Vagina (tissue), 2 donors: ENCODE measurements around the gene MAML2. TPM values are rescaled to one million over a fixed set of nuclear protein-coding genes. Genes with fewer than 3 reads are reported as not detected.

Experiments
- DNase-seq, 2 donors: peaks; one replicate each; pipeline ENCODE4 v3.0.0-alpha.2; 2017; ENCODE audit errors: extremely low spot score in 2 of 2
- H3K27ac ChIP-seq: fragments of 200-600 bp; sonication (generic); one replicate; pipeline ENCODE4 v1.5.1; 2019
- H3K27me3 ChIP-seq: fragments of 200-600 bp; sonication (generic); one replicate; pipeline ENCODE4 v1.5.1; 2019
- H3K36me3 ChIP-seq, 2 donors: fragments of 200-600 bp; sonication (generic); one replicate each; pipeline ENCODE4 v1.5.1; 2017 to 2019
- H3K4me1 ChIP-seq: fragments of 200-600 bp; sonication (generic); one replicate; pipeline ENCODE4 v1.5.1; 2019
- H3K4me3 ChIP-seq, 2 donors: fragments of 200-600 bp; sonication (generic); 1 replicate in 1 of 2; 2 replicates in 1 of 2; pipeline ENCODE4 v1.5.1; 2016 to 2019
- H3K9me3 ChIP-seq: fragments of 200-600 bp; sonication (generic); one replicate; pipeline ENCODE4 v1.5.1; 2019
- POLR2A ChIP-seq, 2 donors: fragments of 450-650 bp; IDR thresholded peaks; one replicate each; pipeline ENCODE4 v1.6.1; 2017; ENCODE audit warnings: antibody characterized with exemption in 2 of 2, mild to moderate bottlenecking in 2 of 2, moderate library complexity in 2 of 2
- POLR2AphosphoS5 ChIP-seq, 2 donors: sonication (generic); formaldehyde crosslinking; IDR thresholded peaks; one replicate each; pipeline ENCODE4 v1.9.0; 2017; ENCODE audit warnings: antibody characterized with exemption in 2 of 2, mild to moderate bottlenecking in 2 of 2, low read depth in 1 of 2; ENCODE audit not compliant: insufficient read depth in 1 of 2
- intact Hi-C: fragments of 100-400 bp; cut with DNase I; formaldehyde crosslinking; loops from one replicate; pipeline ENCODE4 v1.15.1; 2023
- total RNA-seq: library from RNA; depleted of rRNA; stranded (reverse); fragments of >200 nt; gene quantifications from one replicate; pipeline ENCODE4 v1.2.3, GENCODE V29; 2016
- TF ChIP-seq, protein P1 (sequence below), 3 experiments: fragments of 450-650 bp in 2 of 3; fragments of 200-600 bp in 1 of 3; sonication (generic) in 1 of 3; IDR thresholded peaks; one replicate each; pipeline ENCODE4 v1.5.1; 2017 to 2019; ENCODE audit warnings: antibody characterized with exemption in 3 of 3, mild to moderate bottlenecking in 2 of 3, moderate library complexity in 2 of 3

MAML2 gene
- total RNA-seq, 1 donor from 2014 or later: 36.3 TPM

DNA sequence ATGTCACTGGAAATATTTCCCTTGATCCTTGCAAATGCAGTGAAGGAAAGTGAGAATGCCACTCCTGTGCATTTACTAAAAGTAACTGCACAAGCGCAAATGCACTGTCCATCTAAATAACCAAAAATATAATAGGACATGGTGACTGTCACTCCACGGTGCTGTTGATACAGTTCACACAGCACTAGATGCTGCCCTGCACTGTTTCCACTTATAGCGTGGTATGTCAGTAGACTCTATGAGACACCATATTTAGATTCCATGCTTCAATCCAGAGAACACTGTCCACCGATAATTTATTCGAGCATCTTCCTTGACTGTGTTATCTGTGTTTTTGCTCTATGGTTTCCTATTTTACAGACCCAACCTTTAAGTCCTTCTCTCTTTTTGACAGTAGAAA is 125.8 kb downstream of the MAML2 start:
- no peaks in the 10 kb centered on the region for H3K9me3 ChIP-seq
- H3K4me1 ChIP-seq: peaks cover 78% of the 10 kb centered on the region
- no peak overlapping the region for H3K4me3 ChIP-seq
- H3K36me3 ChIP-seq: no peaks in the 10 kb centered on the region
- intact Hi-C loops: no loop called here
- H3K27me3 ChIP-seq: no peaks in the 10 kb centered on the region
- peak overlapping the region; percentile 91 for H3K27ac ChIP-seq
- TF ChIP-seq POLR2A (IDR thresholded peaks at IDR 0.05): no peak
- no peak for TF ChIP-seq POLR2AphosphoS5 (IDR thresholded peaks at IDR 0.05; ENCODE audit: insufficient read depth in 1 of 2, low read depth in 1 of 2)
- no peak for DNase-seq

DNA sequence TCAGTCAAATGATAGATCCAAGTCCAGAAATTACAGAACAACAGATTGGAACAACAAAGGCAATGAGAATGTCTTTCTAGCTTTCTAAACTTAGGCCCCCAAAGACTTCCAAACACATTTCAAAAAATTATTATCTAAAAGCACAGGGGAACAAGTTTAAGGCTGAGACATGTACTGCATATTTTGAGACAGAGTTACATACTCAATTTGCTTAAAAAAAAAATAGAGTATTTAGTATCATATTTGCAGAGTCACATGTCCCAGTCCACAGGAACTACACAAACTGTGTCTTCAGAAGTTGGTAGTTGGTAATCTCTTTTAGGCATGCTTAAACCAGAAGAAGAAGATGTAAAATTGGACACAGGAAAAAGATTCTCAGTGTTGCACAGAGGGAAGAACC is 127.2 kb downstream of the MAML2 start:
- Histone ChIP-seq H3K4me3 (no peak overlapping the region), H3K4me1 (peaks cover 75% of the 10 kb centered on the region), H3K36me3 (no peaks in the 10 kb centered on the region), H3K27ac (peak overlapping the region; percentile 91), H3K9me3 (no peaks in the 10 kb centered on the region), H3K27me3 (no peaks in the 10 kb centered on the region)
- DNase-seq: no peak
- intact Hi-C loops: no loop called here
- TF ChIP-seq POLR2AphosphoS5 (IDR thresholded peaks at IDR 0.05; ENCODE audit: insufficient read depth in 1 of 2, low read depth in 1 of 2) (no peak), POLR2A (IDR thresholded peaks at IDR 0.05) (no peak)
- TF ChIP-seq, protein P1, sequence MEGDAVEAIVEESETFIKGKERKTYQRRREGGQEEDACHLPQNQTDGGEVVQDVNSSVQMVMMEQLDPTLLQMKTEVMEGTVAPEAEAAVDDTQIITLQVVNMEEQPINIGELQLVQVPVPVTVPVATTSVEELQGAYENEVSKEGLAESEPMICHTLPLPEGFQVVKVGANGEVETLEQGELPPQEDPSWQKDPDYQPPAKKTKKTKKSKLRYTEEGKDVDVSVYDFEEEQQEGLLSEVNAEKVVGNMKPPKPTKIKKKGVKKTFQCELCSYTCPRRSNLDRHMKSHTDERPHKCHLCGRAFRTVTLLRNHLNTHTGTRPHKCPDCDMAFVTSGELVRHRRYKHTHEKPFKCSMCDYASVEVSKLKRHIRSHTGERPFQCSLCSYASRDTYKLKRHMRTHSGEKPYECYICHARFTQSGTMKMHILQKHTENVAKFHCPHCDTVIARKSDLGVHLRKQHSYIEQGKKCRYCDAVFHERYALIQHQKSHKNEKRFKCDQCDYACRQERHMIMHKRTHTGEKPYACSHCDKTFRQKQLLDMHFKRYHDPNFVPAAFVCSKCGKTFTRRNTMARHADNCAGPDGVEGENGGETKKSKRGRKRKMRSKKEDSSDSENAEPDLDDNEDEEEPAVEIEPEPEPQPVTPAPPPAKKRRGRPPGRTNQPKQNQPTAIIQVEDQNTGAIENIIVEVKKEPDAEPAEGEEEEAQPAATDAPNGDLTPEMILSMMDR (IDR thresholded peaks at IDR 0.05): no peak

DNA sequence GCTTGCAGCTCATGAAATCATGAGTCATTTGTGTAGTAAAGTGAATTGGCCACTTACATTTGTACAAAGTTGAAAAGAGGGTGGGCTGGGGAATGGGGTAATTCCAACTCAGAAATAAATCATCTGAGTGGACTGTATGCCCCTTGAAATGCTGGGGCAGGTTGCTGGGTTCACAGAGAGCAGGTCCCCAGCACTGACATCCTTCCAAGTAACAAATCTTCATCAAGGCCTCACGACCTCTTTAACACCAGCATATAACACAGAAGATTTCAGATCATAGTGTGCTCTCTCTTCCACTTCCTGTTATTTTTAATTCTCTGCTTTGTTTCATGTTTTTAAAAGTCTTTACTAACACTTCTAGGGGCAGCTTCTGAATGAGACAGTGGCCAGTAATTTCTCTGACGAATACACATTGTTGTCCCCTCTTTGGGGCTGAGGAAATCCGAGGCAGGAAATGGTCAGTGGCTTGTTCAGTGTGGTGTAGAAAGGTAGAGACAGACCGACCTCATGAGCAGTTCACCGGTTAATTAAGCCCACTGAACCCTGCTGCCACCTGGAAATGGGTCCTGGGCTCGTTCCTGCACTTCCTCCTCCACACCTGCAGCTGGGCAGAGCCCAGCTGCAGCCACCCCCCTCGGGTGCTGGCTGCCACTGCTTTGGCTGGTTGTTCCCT is 127.7 kb downstream of the MAML2 start:
- peak overlapping the region; percentile 91 for H3K27ac ChIP-seq
- TF ChIP-seq POLR2AphosphoS5 (IDR thresholded peaks at IDR 0.05; ENCODE audit: insufficient read depth in 1 of 2, low read depth in 1 of 2): no peak
- TF ChIP-seq, protein P1 (IDR thresholded peaks at IDR 0.05): no peak
- peaks cover 69% of the 10 kb centered on the region for H3K4me1 ChIP-seq
- H3K4me3 ChIP-seq: no peak overlapping the region
- intact Hi-C loops: no loop called here
- no peak for DNase-seq
- H3K27me3 ChIP-seq: no peaks in the 10 kb centered on the region
- H3K9me3 ChIP-seq: no peaks in the 10 kb centered on the region
- H3K36me3 ChIP-seq: no peaks in the 10 kb centered on the region

DNA sequence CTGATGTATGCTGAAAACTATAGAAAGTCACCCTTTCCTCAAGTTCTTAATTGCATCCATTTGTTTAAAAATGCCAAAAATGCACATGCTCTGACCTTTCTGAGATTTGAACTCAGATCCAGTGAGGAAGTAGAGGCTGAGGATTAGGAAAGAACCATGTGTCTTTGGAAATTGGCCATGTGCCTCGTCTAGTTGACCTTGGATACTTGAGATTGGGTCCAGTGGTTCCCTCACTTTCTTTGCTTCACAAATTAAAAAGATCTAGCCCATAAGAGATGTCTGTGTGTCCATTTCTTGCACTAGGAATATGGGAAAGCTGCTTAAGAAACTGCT is 128.3 kb downstream of the MAML2 start:
- TF ChIP-seq, protein P1 (IDR thresholded peaks at IDR 0.05): no peak
- TF ChIP-seq POLR2AphosphoS5 (IDR thresholded peaks at IDR 0.05; ENCODE audit: insufficient read depth in 1 of 2, low read depth in 1 of 2) (no peak), POLR2A (IDR thresholded peaks at IDR 0.05) (no peak)
- Histone ChIP-seq H3K27ac (peak overlapping the region; percentile 91), H3K9me3 (no peaks in the 10 kb centered on the region), H3K36me3 (no peaks in the 10 kb centered on the region), H3K27me3 (no peaks in the 10 kb centered on the region), H3K4me1 (peaks cover 64% of the 10 kb centered on the region), H3K4me3 (no peak overlapping the region)
- intact Hi-C loops: no loop called here
- DNase-seq: no peak

DNA sequence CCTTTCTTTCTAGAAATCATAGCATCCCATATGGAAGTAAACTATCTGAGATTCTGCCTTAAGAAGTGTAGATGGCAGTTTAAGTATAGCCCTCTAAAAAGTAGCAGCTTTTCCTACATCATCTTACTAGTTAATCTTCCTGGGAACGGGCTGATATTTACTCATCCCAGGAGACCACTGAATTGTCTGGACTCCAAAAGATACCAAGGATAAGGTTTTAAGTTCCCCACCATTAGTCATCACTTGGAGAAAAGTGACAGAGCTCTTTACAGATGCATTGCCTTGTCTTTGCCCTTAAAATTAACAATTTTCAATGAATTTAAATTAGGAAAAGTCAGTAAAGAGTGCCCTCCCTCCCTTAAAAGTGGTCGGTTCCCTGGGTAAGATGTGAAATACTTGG is 129.5 kb downstream of the MAML2 start:
- intact Hi-C loops: no loop called here
- Histone ChIP-seq H3K27me3 (no peaks in the 10 kb centered on the region), H3K9me3 (no peaks in the 10 kb centered on the region), H3K27ac (peak overlapping the region; percentile 91), H3K4me3 (no peak overlapping the region), H3K36me3 (no peaks in the 10 kb centered on the region), H3K4me1 (peaks cover 68% of the 10 kb centered on the region)
- DNase-seq: no peak
- TF ChIP-seq POLR2AphosphoS5 (IDR thresholded peaks at IDR 0.05; ENCODE audit: insufficient read depth in 1 of 2, low read depth in 1 of 2) (peak in 1 of 2 donors; percentile 34), POLR2A (IDR thresholded peaks at IDR 0.05) (no peak)
- TF ChIP-seq, protein P1 (IDR thresholded peaks at IDR 0.05): no peak
